ENCODE measurements around the gene CFAP46. TPM values are rescaled to one million over a fixed set of nuclear protein-coding genes. Genes with fewer than 3 reads are reported as not detected.
"Not testable (repeated sequence)": the region's sequence is repeated elsewhere in the genome, so short reads cannot be mapped to it uniquely, and the experiment has no call there.

Gene CFAP46
- total RNA-seq, 2 experiments from 2014 or later: 0.07 TPM; not detected in 1

DNA sequence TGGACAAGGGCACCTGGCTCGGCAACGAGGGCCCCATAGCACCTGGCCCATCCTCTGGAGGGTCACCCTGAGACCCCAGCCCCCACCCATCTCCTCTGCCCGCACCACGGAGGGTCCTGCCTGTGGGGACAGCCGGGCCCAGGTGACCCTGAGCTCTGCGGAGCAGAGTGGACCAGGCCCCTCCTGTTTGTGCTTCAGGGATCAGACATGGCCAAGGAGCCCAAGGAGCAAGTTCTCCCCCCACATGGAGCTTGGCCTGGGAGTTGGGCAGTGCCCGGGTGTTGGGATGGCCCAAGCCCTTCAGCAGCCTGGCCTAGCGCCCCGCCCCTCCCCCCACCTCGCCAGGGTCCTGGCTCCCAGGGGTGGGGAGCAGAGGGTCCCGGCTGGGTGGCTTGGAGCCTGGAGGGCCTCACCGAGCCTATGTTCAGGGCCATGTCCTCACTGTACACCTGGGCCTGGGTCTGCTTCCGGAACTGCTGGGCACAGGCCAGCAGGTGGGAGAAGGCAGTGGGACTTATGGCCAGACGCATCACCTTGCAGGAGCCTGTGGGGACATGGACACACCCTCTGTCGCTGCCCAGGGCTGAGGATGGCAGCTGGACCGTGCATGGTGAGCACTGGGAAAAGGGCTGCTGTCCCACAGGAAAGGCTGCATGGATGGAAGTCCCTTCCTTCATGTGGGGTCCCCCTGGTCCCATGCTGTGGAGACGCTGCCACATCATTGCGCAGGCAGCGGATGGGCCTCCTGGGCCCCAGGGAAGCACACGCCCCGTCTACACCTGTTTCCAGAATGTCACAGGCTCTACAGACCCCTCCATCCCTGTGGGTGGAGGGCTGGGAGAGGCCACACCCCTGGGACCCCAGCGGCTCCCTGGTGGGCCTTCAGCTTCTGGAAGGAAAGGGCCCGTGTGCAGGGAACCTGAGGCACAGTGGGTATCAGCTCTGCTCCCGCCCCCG, 107.2 kb downstream of the CFAP46 start:
- Mint-ChIP-seq H3K4me3 (no peak overlapping the region), H3K9me3 (peaks cover 4% of the 10 kb centered on the region), H3K4me1 (ENCODE audit: low read depth) (no peaks in the 10 kb centered on the region), H3K27me3 (peaks cover 6% of the 10 kb centered on the region), H3K36me3 (no peaks in the 10 kb centered on the region), H3K27ac (no peak overlapping the region)
- DNase-seq: no peak
- ChIA-PET POLR2A (no interaction called here), CTCF (no interaction called here)
- intact Hi-C loops (cut with micrococcal nuclease): loop anchor here (5.0 kb wide), 1 partner anchor 287 kb away; no protein-coding TSS in a partner anchor

- POLR2A ChIA-PET: no interaction called here
- no peak for DNase-seq
- CTCF ChIA-PET: no interaction called here
- peaks cover 6% of the 10 kb centered on the region for H3K27me3 Mint-ChIP-seq
- no peaks in the 10 kb centered on the region for H3K36me3 Mint-ChIP-seq
- intact Hi-C loops (cut with micrococcal nuclease): no loop called here
- no peak overlapping the region for H3K4me3 Mint-ChIP-seq
- no peaks in the 10 kb centered on the region for H3K4me1 Mint-ChIP-seq (ENCODE audit: low read depth)
- no peak overlapping the region for H3K27ac Mint-ChIP-seq
- peaks cover 4% of the 10 kb centered on the region for H3K9me3 Mint-ChIP-seq
Measured at GRCh38 chr10:132834311-132834761, 108.0 kb downstream of the CFAP46 start.

- POLR2A ChIA-PET: no interaction called here
- no peak for DNase-seq
- Mint-ChIP-seq H3K27ac (no peak overlapping the region), H3K27me3 (peaks cover 6% of the 10 kb centered on the region), H3K4me1 (ENCODE audit: low read depth) (no peaks in the 10 kb centered on the region), H3K4me3 (no peak overlapping the region), H3K36me3 (no peaks in the 10 kb centered on the region), H3K9me3 (peaks cover 4% of the 10 kb centered on the region)
- CTCF ChIA-PET: no interaction called here
- intact Hi-C loops (cut with micrococcal nuclease): no loop called here
Measured at GRCh38 chr10:132833421-132834111, 108.8 kb downstream of the CFAP46 start.

DNA sequence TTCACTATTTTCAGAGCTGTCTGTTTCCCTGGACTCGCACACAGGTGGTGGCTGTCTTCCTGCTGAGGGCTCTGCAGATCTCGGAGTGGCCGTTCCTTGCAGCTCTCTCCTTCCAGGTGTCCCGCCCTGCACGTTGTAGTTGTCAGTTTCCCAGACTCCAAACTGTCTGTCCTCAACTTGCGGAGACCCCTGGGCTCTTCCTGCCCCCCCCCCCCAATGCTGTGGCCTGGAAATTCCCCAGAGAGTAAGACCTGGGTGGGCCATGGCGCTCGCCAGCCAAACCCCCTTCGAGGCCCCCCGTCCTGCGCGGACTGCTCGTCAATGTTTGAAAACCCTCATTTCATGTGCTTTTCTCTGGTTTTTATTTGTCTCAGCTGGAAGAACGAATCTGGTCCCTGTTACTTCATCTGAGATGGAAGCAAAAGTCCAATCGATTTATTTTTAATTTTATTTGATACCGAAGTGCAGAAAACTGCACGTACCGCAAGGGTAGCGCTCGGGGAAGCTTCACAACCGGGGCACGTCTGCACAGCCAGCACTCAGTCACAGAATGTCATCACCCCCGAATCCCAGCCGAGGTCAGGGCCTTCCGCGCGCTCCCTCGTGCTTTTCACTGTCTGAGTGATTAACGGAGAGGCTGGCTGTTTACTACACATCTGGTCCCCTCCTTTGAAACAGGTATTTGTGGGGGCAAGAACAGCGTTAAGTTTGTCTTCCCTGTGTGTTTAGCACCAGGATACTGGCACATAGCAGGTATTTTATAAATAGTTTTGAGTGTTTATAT, 110.0 kb downstream of the CFAP46 start:
- Mint-ChIP-seq H3K9me3 (peaks cover 3% of the 10 kb centered on the region), H3K27ac (no peak overlapping the region), H3K4me1 (ENCODE audit: low read depth) (no peaks in the 10 kb centered on the region), H3K36me3 (no peaks in the 10 kb centered on the region), H3K27me3 (peaks cover 6% of the 10 kb centered on the region), H3K4me3 (no peak overlapping the region)
- DNase-seq: no peak
- ChIA-PET CTCF (interaction anchor here (0.6 to 0.9 kb wide), 2 partner anchors 71 to 137 kb away, joined by 3 to 4 read pairs; no protein-coding TSS in a partner anchor), POLR2A (no interaction called here)
- intact Hi-C loops (cut with micrococcal nuclease): no loop called here

GRCh38 chr10:132829403-132829802, 113.0 kb downstream of the CFAP46 start:
- peaks cover 2% of the 10 kb centered on the region for H3K9me3 Mint-ChIP-seq
- H3K27ac Mint-ChIP-seq: no peak overlapping the region
- H3K36me3 Mint-ChIP-seq: no peaks in the 10 kb centered on the region
- no peak overlapping the region for H3K4me3 Mint-ChIP-seq
- CTCF ChIA-PET: interaction anchor here (1.2 kb wide), 1 partner anchor 9 kb away, joined by 3 read pairs; no protein-coding TSS in a partner anchor
- intact Hi-C loops (cut with micrococcal nuclease): no loop called here
- POLR2A ChIA-PET: no interaction called here
- H3K27me3 Mint-ChIP-seq: no peaks in the 10 kb centered on the region
- no peaks in the 10 kb centered on the region for H3K4me1 Mint-ChIP-seq (ENCODE audit: low read depth)
- no peak for DNase-seq

- peaks cover 2% of the 10 kb centered on the region for H3K9me3 Mint-ChIP-seq
- H3K27ac Mint-ChIP-seq: no peak overlapping the region
- intact Hi-C loops (cut with micrococcal nuclease): no loop called here
- no peak for DNase-seq
- H3K36me3 Mint-ChIP-seq: no peaks in the 10 kb centered on the region
- no peaks in the 10 kb centered on the region for H3K4me1 Mint-ChIP-seq (ENCODE audit: low read depth)
- no peak overlapping the region for H3K4me3 Mint-ChIP-seq
- ChIA-PET CTCF (interaction anchor here (1.2 kb wide), 1 partner anchor 9 kb away, joined by 3 read pairs; no protein-coding TSS in a partner anchor), POLR2A (no interaction called here)
- no peaks in the 10 kb centered on the region for H3K27me3 Mint-ChIP-seq
Measured at GRCh38 chr10:132828681-132829080, 113.7 kb downstream of the CFAP46 start.

DNA sequence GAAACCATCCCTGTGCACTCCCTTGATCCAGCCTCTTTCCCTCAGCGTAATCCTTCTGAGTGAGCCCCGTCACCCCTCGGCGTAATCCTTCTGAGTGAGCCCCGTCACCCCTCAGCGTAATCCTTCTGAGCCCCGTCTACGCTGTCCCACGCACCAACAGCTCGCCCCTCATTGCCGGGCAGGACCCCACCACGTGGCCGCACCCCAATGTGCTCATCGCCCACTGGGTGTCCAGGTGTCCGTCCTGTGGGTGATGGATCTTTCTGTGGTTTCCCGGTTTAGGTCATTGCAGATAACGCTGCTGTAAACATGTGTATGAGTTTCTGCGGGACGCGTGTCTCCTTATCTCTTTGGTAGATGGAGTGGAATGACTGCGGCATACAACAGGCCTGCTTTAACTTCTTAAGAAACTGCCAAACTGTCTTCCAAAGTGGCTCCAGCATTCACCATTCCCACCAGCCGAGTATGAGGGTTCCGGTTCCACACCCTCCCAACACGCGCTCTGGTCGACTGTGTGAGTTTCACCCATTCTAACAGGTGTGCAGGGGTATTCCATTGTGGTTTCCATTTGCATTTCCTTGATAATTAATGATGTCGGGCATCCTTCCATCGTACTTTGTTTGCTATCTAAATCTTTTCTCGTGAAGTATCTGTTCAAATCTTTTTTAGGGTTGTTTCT, 114.4 kb downstream of the CFAP46 start:
- Mint-ChIP-seq H3K27me3 (no peaks in the 10 kb centered on the region), H3K36me3 (no peaks in the 10 kb centered on the region), H3K4me3 (no peak overlapping the region), H3K27ac (no peak overlapping the region), H3K4me1 (ENCODE audit: low read depth) (no peaks in the 10 kb centered on the region), H3K9me3 (peaks cover 2% of the 10 kb centered on the region)
- intact Hi-C loops (cut with micrococcal nuclease): no loop called here
- no peak for DNase-seq
- POLR2A ChIA-PET: no interaction called here
- CTCF ChIA-PET: no interaction called here

- Mint-ChIP-seq H3K4me3 (no peak overlapping the region), H3K27me3 (no peaks in the 10 kb centered on the region), H3K4me1 (ENCODE audit: low read depth) (no peaks in the 10 kb centered on the region), H3K9me3 (peaks cover 2% of the 10 kb centered on the region), H3K27ac (no peak overlapping the region), H3K36me3 (no peaks in the 10 kb centered on the region)
- ChIA-PET POLR2A (no interaction called here), CTCF (no interaction called here)
- no peak for DNase-seq
- intact Hi-C loops (cut with micrococcal nuclease): no loop called here
Measured at GRCh38 chr10:132827423-132827789, 115.0 kb downstream of the CFAP46 start.

GRCh38 chr10:132826524-132827422, 115.6 kb downstream of the CFAP46 start:
- POLR2A ChIA-PET: no interaction called here
- Mint-ChIP-seq H3K36me3 (no peaks in the 10 kb centered on the region), H3K9me3 (peaks cover 2% of the 10 kb centered on the region), H3K4me1 (ENCODE audit: low read depth) (no peaks in the 10 kb centered on the region), H3K4me3 (no peak overlapping the region), H3K27me3 (no peaks in the 10 kb centered on the region), H3K27ac (no peak overlapping the region)
- no peak for DNase-seq
- intact Hi-C loops (cut with micrococcal nuclease): no loop called here
- CTCF ChIA-PET: no interaction called here

GRCh38 chr10:132825783-132826523, 116.4 kb downstream of the CFAP46 start:
- H3K4me3 Mint-ChIP-seq; POLR2A ChIA-PET; H3K27me3 Mint-ChIP-seq; DNase-seq; CTCF ChIA-PET; intact Hi-C loops (cut with micrococcal nuclease); H3K36me3 Mint-ChIP-seq; H3K9me3 Mint-ChIP-seq; H3K4me1 Mint-ChIP-seq (ENCODE audit: low read depth); H3K27ac Mint-ChIP-seq: not testable (repeated sequence)

DNA sequence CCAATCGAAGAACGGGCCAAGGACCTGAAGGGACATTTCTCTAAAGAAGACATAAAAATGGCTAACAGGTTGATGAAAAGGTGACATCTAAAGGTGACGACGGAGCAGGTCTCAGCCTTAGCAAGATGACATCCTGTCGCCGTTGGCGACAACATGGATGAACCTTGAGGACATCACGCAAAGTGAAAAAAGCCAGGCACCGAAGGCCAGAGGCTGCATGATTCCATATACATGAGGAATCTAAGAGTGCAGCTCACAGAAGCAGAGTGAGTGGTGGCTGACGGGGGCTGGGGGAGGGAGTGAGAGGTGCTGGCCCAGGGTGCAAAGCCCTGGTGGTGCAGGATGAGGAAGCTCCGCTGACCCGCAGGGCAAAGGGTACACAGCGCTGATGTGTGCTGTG, 122.3 kb downstream of the CFAP46 start:
- Mint-ChIP-seq H3K4me3 (no peak overlapping the region), H3K4me1 (ENCODE audit: low read depth) (no peaks in the 10 kb centered on the region), H3K36me3 (no peaks in the 10 kb centered on the region), H3K27me3 (peaks cover 6% of the 10 kb centered on the region), H3K27ac (no peak overlapping the region), H3K9me3 (no peaks in the 10 kb centered on the region)
- no peak for DNase-seq
- ChIA-PET CTCF (no interaction called here), POLR2A (no interaction called here)
- intact Hi-C loops (cut with micrococcal nuclease): no loop called here
